ENCODE results near the gene MOGAT3. TPM values are rescaled to one million over a fixed set of nuclear protein-coding genes. Genes with fewer than 3 reads are reported as not detected.

Gene MOGAT3
- total RNA-seq, 1 donor from 2014 or later: not detected

DNA sequence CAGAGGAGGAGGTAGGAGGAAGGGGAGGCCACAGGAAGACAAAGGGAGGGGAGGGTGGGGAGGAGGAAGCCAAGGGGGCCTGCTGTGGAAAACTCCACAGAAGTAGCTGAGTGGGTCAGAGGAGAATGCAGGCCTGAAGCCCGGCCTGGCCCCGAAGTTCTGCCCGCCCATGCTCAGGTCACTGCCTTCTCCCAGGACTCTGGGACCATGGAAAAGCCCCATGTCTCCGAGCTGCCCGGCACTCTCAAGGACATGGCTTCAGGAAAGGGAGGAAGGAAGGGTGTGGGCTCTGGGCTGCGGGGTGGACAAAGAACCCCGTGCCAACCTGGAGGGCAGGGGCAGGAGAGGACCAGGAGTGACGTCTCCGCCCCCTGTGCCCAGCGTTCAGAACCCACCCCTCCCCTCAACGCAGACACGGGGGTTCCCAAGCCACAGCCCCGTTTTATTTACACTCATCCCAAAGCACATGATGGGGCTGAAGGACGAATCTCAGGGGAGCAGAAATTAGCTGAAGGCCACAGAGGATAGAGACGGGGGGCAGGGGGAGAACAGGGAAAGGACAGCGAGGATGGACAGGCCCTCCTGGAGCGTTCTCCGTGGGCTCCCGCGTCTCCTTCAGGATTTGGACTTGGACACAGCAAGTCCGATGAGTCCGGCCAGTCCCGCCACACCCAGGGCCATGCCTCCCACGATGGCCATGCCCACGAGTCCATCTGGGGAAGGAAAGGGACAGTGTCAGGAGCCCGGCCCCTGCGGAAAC, 38.5 kb upstream of the MOGAT3 start:
- no peak overlapping the region for H3K27ac Mint-ChIP-seq (ENCODE audit: unreplicated experiment)

DNA sequence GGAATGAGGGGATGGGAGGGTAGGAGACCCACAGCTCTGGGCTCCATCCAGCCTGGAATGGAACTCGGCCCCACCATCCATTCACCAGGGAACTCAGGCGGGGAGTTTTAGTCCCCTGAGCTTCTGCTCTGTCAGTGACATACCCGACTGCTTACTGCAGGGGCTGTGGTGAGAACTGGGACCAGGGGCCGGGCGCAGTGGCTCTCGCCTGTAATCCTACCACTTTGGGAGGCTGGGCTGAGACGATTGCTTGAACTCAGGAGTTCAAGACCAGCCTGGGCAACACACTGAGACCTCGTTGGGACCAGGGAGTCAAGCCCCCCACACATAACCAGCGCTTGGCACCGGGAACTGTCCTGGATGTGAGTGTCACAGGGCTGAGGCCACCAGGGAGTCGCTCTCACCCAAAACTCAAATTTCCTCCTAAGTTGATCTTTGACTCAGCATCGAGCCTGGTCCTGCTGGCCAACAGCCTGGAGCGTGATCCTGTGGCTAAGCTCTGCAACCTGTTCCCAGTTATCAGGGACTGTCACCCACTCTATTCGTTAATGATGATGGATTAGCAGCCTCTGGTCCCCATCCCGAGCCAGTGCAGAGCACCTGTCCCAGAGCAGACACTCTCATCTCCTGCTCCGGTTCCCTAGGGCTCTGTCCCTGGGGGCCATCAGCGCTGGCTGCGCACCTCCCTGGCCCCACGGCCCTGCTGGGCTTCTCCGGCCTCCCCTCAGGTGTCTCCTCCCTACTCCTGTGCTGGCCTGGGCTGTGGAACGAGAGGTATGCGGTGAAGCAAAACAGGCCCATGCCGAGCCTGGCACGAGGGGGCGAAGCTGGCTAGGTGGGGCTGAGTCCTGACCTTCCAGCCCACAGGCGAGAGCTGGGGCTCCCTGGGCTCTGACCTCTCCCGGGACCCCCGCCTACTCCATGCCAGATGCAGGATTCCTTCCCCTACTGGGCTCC, 37.7 kb upstream of the MOGAT3 start:
- H3K9me3 Mint-ChIP-seq: no peaks in the 10 kb centered on the region
- no peak overlapping the region for H3K27ac Mint-ChIP-seq (ENCODE audit: unreplicated experiment)
- no peaks in the 10 kb centered on the region for H3K36me3 Mint-ChIP-seq (ENCODE audit: low read depth)
- H3K4me1 Mint-ChIP-seq: peaks cover 1% of the 10 kb centered on the region
- TF ChIP-seq, protein P1, sequence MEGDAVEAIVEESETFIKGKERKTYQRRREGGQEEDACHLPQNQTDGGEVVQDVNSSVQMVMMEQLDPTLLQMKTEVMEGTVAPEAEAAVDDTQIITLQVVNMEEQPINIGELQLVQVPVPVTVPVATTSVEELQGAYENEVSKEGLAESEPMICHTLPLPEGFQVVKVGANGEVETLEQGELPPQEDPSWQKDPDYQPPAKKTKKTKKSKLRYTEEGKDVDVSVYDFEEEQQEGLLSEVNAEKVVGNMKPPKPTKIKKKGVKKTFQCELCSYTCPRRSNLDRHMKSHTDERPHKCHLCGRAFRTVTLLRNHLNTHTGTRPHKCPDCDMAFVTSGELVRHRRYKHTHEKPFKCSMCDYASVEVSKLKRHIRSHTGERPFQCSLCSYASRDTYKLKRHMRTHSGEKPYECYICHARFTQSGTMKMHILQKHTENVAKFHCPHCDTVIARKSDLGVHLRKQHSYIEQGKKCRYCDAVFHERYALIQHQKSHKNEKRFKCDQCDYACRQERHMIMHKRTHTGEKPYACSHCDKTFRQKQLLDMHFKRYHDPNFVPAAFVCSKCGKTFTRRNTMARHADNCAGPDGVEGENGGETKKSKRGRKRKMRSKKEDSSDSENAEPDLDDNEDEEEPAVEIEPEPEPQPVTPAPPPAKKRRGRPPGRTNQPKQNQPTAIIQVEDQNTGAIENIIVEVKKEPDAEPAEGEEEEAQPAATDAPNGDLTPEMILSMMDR (conservative IDR thresholded peaks at IDR 0.05): no peak
- no peak overlapping the region for H3K4me3 Mint-ChIP-seq
- H3K27me3 Mint-ChIP-seq (ENCODE audit: low read depth): peaks cover 2% of the 10 kb centered on the region
- DNase-seq (ENCODE audit: low read depth, low spot score): no peak

More for the DNA sequence above, 38.5 kb upstream of the MOGAT3 start:
- Mint-ChIP-seq H3K27me3 (ENCODE audit: low read depth) (peaks cover 2% of the 10 kb centered on the region), H3K4me1 (peaks cover 7% of the 10 kb centered on the region), H3K4me3 (no peak overlapping the region), H3K36me3 (ENCODE audit: low read depth) (no peaks in the 10 kb centered on the region), H3K9me3 (no peaks in the 10 kb centered on the region)
- DNase-seq (ENCODE audit: low read depth, low spot score): no peak
- TF ChIP-seq, protein P1 (conservative IDR thresholded peaks at IDR 0.05): no peak

DNA sequence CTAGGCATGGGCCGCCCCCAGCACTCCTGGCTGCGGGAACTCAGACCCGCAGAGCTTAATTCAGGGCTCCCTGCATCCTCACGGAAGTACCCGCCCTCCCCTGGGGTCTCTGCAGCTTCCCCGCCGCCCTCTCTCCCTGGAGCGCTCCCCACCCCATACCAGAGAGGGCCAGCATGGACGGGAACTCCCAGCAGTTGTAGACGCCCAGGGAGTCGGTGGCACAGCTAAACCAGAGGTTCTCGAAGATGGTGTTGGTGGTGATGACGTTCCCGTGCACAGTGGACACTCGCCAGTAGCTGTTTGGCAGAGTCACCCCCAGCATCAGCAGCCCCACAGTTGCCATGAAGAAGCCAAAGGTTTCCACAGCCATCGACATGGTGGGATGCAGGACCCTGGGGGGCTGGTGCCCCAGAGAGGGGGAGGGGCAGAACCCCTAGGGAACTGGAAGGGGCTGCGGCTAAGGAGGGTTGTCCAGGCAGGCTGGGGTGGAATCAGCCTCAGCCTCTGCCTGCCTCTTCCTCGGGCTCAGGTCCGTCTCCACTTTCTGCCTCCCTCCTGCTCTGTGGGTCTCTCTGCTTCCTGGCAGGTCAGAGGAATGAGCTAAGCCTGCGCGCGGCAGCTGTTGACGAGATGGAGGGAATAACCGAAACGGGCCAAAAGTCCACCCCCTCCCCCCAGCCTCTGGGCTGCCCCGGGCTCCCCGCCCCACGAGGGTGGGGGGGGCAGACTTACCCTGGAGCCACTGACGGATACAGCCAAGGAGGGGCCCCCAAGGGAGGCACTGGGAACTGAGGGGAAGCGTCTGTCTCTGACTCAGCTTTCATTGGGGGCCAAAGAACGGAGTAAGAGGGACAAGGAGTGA, 36.6 kb upstream of the MOGAT3 start, which contains the start of gene CLDN15:
Gene CLDN15 (minus strand): TSS at position 597 of the 862 bp plus-strand sequence. CDS start 221 bp downstream, at position 376.
- Mint-ChIP-seq H3K4me3 (no peak within 1 kb of the TSS), H3K27ac (ENCODE audit: unreplicated experiment) (no peak within 1 kb of the TSS)

DNA sequence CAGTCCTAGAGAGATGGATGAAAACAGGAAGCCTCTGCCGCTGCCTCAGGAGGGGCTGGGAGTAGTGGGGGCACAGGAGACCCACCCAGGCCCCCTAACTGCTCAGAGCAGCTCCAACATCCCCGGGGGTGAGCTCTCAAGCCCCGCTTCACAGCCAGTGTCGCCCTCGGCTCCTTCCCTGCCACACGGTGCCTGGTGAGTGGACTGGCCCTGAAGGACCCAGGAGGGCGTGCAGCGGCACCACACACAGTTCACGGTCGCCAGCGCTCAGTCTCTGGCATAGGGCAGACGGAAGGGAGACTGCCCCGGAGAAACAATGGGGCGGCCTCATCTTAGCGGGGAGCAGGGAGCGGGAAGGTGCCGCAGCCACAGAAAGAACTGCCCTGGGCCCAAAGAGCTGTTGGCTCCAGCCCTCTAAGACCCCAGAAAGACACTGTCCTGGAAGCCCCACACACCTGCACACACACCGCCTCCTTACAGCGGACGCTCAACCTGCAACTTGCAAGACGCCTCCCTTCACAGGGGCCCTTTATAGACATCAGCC, 35.5 kb upstream of the MOGAT3 start:
- no peak overlapping the region for H3K27ac Mint-ChIP-seq (ENCODE audit: unreplicated experiment)
- TF ChIP-seq, protein P1 (conservative IDR thresholded peaks at IDR 0.05): no peak
- no peak overlapping the region for H3K4me3 Mint-ChIP-seq
- no peak for DNase-seq (ENCODE audit: low read depth, low spot score)
- H3K36me3 Mint-ChIP-seq (ENCODE audit: low read depth): no peaks in the 10 kb centered on the region
- peaks cover 7% of the 10 kb centered on the region for H3K4me1 Mint-ChIP-seq
- no peaks in the 10 kb centered on the region for H3K9me3 Mint-ChIP-seq
- peaks cover 8% of the 10 kb centered on the region for H3K27me3 Mint-ChIP-seq (ENCODE audit: low read depth)

More for the DNA sequence above, 36.6 kb upstream of the MOGAT3 start, which contains the start of gene CLDN15:
- TF ChIP-seq, protein P1 (conservative IDR thresholded peaks at IDR 0.05): no peak
- no peaks in the 10 kb centered on the region for H3K9me3 Mint-ChIP-seq
- H3K4me1 Mint-ChIP-seq: no peaks in the 10 kb centered on the region
- H3K27me3 Mint-ChIP-seq (ENCODE audit: low read depth): peaks cover 8% of the 10 kb centered on the region
- H3K36me3 Mint-ChIP-seq (ENCODE audit: low read depth): no peaks in the 10 kb centered on the region
- no peak for DNase-seq (ENCODE audit: low read depth, low spot score)

Data from neural crest cell (in vitro differentiated cells).